ENCODE results near the gene FOLH1.
"Not testable (repeated sequence)": the region's sequence is repeated elsewhere in the genome, so short reads cannot be mapped to it uniquely, and the experiment has no call there.

FOLH1 gene

DNA sequence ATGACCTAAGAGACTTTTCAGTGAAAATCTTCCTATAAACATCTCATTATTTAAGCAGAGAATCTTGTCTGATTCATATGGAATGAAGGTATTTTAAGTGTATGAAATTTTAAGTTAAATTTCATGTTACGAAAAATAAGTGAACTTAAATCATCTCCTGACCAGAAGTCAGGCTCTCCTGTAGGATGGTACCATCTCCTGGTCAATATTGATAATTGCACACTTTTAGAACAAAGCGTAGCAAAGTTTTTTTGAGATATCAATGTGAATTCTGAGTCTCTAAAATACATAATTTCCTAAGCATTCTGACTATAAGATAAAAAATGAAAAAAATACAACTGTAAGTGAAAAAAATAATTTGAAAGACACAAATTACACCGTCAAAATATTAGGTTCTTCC is 38.8 kb downstream of the FOLH1 start:
- in situ Hi-C loops (cut with HindIII; ENCODE audit: low sequenced_read_pairs); H3K4me3 ChIP-seq (ENCODE audit: low read depth, low read length); DNase-seq (ENCODE audit: low read depth): not testable (repeated sequence)

GRCh38 chr11:49168992-49169391 is 39.4 kb downstream of the FOLH1 start:
- in situ Hi-C loops (cut with HindIII; ENCODE audit: low sequenced_read_pairs); H3K4me3 ChIP-seq (ENCODE audit: low read depth, low read length); DNase-seq (ENCODE audit: low read depth): not testable (repeated sequence)

- no peak for TF ChIP-seq CTCF (IDR thresholded peaks at IDR 0.05; ENCODE audit: low read depth, low read length, missing control alignments)
- DNase-seq (ENCODE audit: low read depth) = no peak
- in situ Hi-C loops (cut with HindIII; ENCODE audit: low sequenced_read_pairs) = no loop called here
- H3K4me3 ChIP-seq (ENCODE audit: low read depth, low read length) = no peak overlapping the region
These were observed 57.2 kb downstream of the FOLH1 start for GRCh38 chr11:49151211-49151610.

- in situ Hi-C loops (cut with HindIII; ENCODE audit: low sequenced_read_pairs); DNase-seq (ENCODE audit: low read depth); H3K4me3 ChIP-seq (ENCODE audit: low read depth, low read length): not testable (repeated sequence)
These were observed 106.0 kb downstream of the FOLH1 start for GRCh38 chr11:49102356-49102755.
